ENCODE measurements around the gene ABCD2. TPM values are rescaled to one million over a fixed set of nuclear protein-coding genes. Genes with fewer than 3 reads are reported as not detected.
A peak's percentile ranks its signal among the peaks of the same experiment; 100 is the strongest.

Gene ABCD2
- total and polyA plus RNA-seq, 5 donors from 2014 or later = 6.4 to 11.9 (median 8.8) TPM

- H3K36me3 Mint-ChIP-seq = peaks cover 26% of the 10 kb centered on the region
- peaks cover 34 to 57% (median 50%) of the 10 kb centered on the region in 4 donors for H3K4me1 Mint-ChIP-seq
- peaks cover 0 to 2% (median 0%) of the 10 kb centered on the region in 7 donors for H3K9me3 Mint-ChIP-seq
- Histone ChIP-seq H3K27me3 (ENCODE audit: control insufficient read depth, insufficient read depth, low read length) (no peaks in the 10 kb centered on the region), H3K36me3 (ENCODE audit: control insufficient read depth, insufficient read depth, low read length) (peaks cover 15% of the 10 kb centered on the region), H3K4me1 (ENCODE audit: control insufficient read depth, insufficient read depth, low read length, poor library complexity, severe bottlenecking) (peaks cover 52% of the 10 kb centered on the region), H3K4me3 (ENCODE audit: low read depth, low read length) (peak overlapping the region; percentile 99), H3K27ac (ENCODE audit: insufficient read depth, low read length, poor library complexity, severe bottlenecking) (no peak overlapping the region), H3K9me3 (ENCODE audit: control insufficient read depth in 2 of 2, low read length in 2 of 2) (no peaks in the 10 kb centered on the region)
- no peak for DNase-seq
- ATAC-seq (ENCODE audit: low read depth in 2 of 2) = no peak
- H3K4me3 Mint-ChIP-seq = peak overlapping the region; percentile 45 to 92 (median 84)
- H3K27me3 Mint-ChIP-seq = no peaks in the 10 kb centered on the region
- H3K27ac Mint-ChIP-seq = peak overlapping the region; percentile 61 to 82 (median 74)
These were observed 6.1 kb downstream of the ABCD2 start for GRCh38 chr12:39613525-39613924.

GRCh38 chr12:39612250-39612649, 7.4 kb downstream of the ABCD2 start:
- H3K4me1 ChIP-seq (ENCODE audit: control insufficient read depth, insufficient read depth, low read length, poor library complexity, severe bottlenecking) = peaks cover 45% of the 10 kb centered on the region
- ATAC-seq (ENCODE audit: low read depth in 2 of 2) = peak in 1 of 2 donors; percentile 34
- no peaks in the 10 kb centered on the region for H3K27me3 Mint-ChIP-seq
- no peak for DNase-seq
- H3K4me3 ChIP-seq (ENCODE audit: low read depth, low read length) = peak overlapping the region; percentile 59
- peak overlapping the region in 1 of 3 donors; percentile 60 for H3K27ac Mint-ChIP-seq
- H3K4me1 Mint-ChIP-seq = peaks cover 34 to 60% (median 52%) of the 10 kb centered on the region in 4 donors
- H3K36me3 ChIP-seq (ENCODE audit: control insufficient read depth, insufficient read depth, low read length) = peaks cover 17% of the 10 kb centered on the region
- peaks cover 33% of the 10 kb centered on the region for H3K36me3 Mint-ChIP-seq
- H3K27ac ChIP-seq (ENCODE audit: insufficient read depth, low read length, poor library complexity, severe bottlenecking) = no peak overlapping the region
- H3K9me3 ChIP-seq (ENCODE audit: control insufficient read depth in 2 of 2, low read length in 2 of 2) = no peaks in the 10 kb centered on the region
- peak overlapping the region in 3 of 4 donors; percentile 11 to 55 (median 50) for H3K4me3 Mint-ChIP-seq
- peaks cover 0 to 2% (median 0%) of the 10 kb centered on the region in 7 donors for H3K9me3 Mint-ChIP-seq
- H3K27me3 ChIP-seq (ENCODE audit: control insufficient read depth, insufficient read depth, low read length) = no peaks in the 10 kb centered on the region

GRCh38 chr12:39611818-39612217, 7.8 kb downstream of the ABCD2 start:
- peak overlapping the region; percentile 59 for H3K4me3 ChIP-seq (ENCODE audit: low read depth, low read length)
- Mint-ChIP-seq H3K27ac (peak overlapping the region in 2 of 3 donors; percentile 29 to 60), H3K4me1 (peaks cover 34 to 64% (median 54%) of the 10 kb centered on the region in 4 donors), H3K9me3 (peaks cover 0 to 2% (median 0%) of the 10 kb centered on the region in 7 donors), H3K4me3 (peak overlapping the region in 2 of 4 donors; percentile 15 to 55), H3K36me3 (peaks cover 37% of the 10 kb centered on the region), H3K27me3 (no peaks in the 10 kb centered on the region)
- no peaks in the 10 kb centered on the region for H3K9me3 ChIP-seq (ENCODE audit: control insufficient read depth in 2 of 2, low read length in 2 of 2)
- no peak for DNase-seq
- no peak overlapping the region for H3K27ac ChIP-seq (ENCODE audit: insufficient read depth, low read length, poor library complexity, severe bottlenecking)
- peaks cover 41% of the 10 kb centered on the region for H3K4me1 ChIP-seq (ENCODE audit: control insufficient read depth, insufficient read depth, low read length, poor library complexity, severe bottlenecking)
- peaks cover 21% of the 10 kb centered on the region for H3K36me3 ChIP-seq (ENCODE audit: control insufficient read depth, insufficient read depth, low read length)
- no peaks in the 10 kb centered on the region for H3K27me3 ChIP-seq (ENCODE audit: control insufficient read depth, insufficient read depth, low read length)
- ATAC-seq (ENCODE audit: low read depth in 2 of 2) = no peak

GRCh38 chr12:39610436-39611025, 9.1 kb downstream of the ABCD2 start:
- Mint-ChIP-seq H3K4me3 (peak overlapping the region in 3 of 4 donors; percentile 1 to 43 (median 4)), H3K27me3 (no peaks in the 10 kb centered on the region), H3K27ac (peak overlapping the region in 1 of 3 donors; percentile 22), H3K36me3 (peaks cover 40% of the 10 kb centered on the region), H3K9me3 (peaks cover 0 to 2% (median 0%) of the 10 kb centered on the region in 7 donors), H3K4me1 (peaks cover 40 to 74% (median 57%) of the 10 kb centered on the region in 4 donors)
- H3K4me3 ChIP-seq (ENCODE audit: low read depth, low read length) = no peak overlapping the region
- H3K9me3 ChIP-seq (ENCODE audit: control insufficient read depth in 2 of 2, low read length in 2 of 2) = no peaks in the 10 kb centered on the region
- H3K4me1 ChIP-seq (ENCODE audit: control insufficient read depth, insufficient read depth, low read length, poor library complexity, severe bottlenecking) = peaks cover 30% of the 10 kb centered on the region
- ATAC-seq (ENCODE audit: low read depth in 2 of 2) = no peak
- H3K27ac ChIP-seq (ENCODE audit: insufficient read depth, low read length, poor library complexity, severe bottlenecking) = no peak overlapping the region
- DNase-seq = no peak
- no peaks in the 10 kb centered on the region for H3K27me3 ChIP-seq (ENCODE audit: control insufficient read depth, insufficient read depth, low read length)
- H3K36me3 ChIP-seq (ENCODE audit: control insufficient read depth, insufficient read depth, low read length) = peaks cover 29% of the 10 kb centered on the region

- peaks cover 50% of the 10 kb centered on the region for H3K36me3 ChIP-seq (ENCODE audit: control insufficient read depth, insufficient read depth, low read length)
These were observed 12.7 kb downstream of the ABCD2 start for GRCh38 chr12:39606712-39607423.

GRCh38 chr12:39605996-39606395, 13.6 kb downstream of the ABCD2 start:
- ATAC-seq (ENCODE audit: low read depth in 2 of 2) = no peak
- Histone ChIP-seq H3K4me1 (ENCODE audit: control insufficient read depth, insufficient read depth, low read length, poor library complexity, severe bottlenecking) (peaks cover 10% of the 10 kb centered on the region), H3K4me3 (ENCODE audit: low read depth, low read length) (no peak overlapping the region), H3K27ac (ENCODE audit: insufficient read depth, low read length, poor library complexity, severe bottlenecking) (no peak overlapping the region), H3K9me3 (ENCODE audit: control insufficient read depth in 2 of 2, low read length in 2 of 2) (no peaks in the 10 kb centered on the region), H3K27me3 (ENCODE audit: control insufficient read depth, insufficient read depth, low read length) (no peaks in the 10 kb centered on the region), H3K36me3 (ENCODE audit: control insufficient read depth, insufficient read depth, low read length) (peaks cover 55% of the 10 kb centered on the region)
- Mint-ChIP-seq H3K4me1 (peaks cover 28 to 50% (median 34%) of the 10 kb centered on the region in 4 donors), H3K4me3 (no peak overlapping the region), H3K27me3 (no peaks in the 10 kb centered on the region), H3K9me3 (no peaks in the 10 kb centered on the region), H3K36me3 (peaks cover 36% of the 10 kb centered on the region), H3K27ac (no peak overlapping the region)
- no peak for DNase-seq

More at GRCh38 chr12:39606712-39607423, 12.7 kb downstream of the ABCD2 start:
- H3K27ac ChIP-seq (ENCODE audit: insufficient read depth, low read length, poor library complexity, severe bottlenecking) = no peak overlapping the region
- ATAC-seq (ENCODE audit: low read depth in 2 of 2) = no peak
- no peak for DNase-seq
- H3K9me3 ChIP-seq (ENCODE audit: control insufficient read depth in 2 of 2, low read length in 2 of 2) = no peaks in the 10 kb centered on the region
- no peaks in the 10 kb centered on the region for H3K27me3 Mint-ChIP-seq
- peaks cover 44% of the 10 kb centered on the region for H3K36me3 Mint-ChIP-seq
- no peaks in the 10 kb centered on the region for H3K27me3 ChIP-seq (ENCODE audit: control insufficient read depth, insufficient read depth, low read length)
- no peak overlapping the region for H3K4me3 Mint-ChIP-seq
- no peaks in the 10 kb centered on the region for H3K9me3 Mint-ChIP-seq
- no peak overlapping the region for H3K4me3 ChIP-seq (ENCODE audit: low read depth, low read length)
- peaks cover 17% of the 10 kb centered on the region for H3K4me1 ChIP-seq (ENCODE audit: control insufficient read depth, insufficient read depth, low read length, poor library complexity, severe bottlenecking)
- peak overlapping the region in 2 of 3 donors; percentile 8 to 50 for H3K27ac Mint-ChIP-seq
- peaks cover 29 to 55% (median 39%) of the 10 kb centered on the region in 4 donors for H3K4me1 Mint-ChIP-seq

GRCh38 chr12:39605501-39605900, 14.1 kb downstream of the ABCD2 start:
- Mint-ChIP-seq H3K9me3 (no peaks in the 10 kb centered on the region), H3K4me3 (no peak overlapping the region), H3K27ac (peak overlapping the region in 1 of 3 donors; percentile 14), H3K36me3 (peaks cover 33% of the 10 kb centered on the region), H3K27me3 (no peaks in the 10 kb centered on the region), H3K4me1 (peaks cover 23 to 45% (median 30%) of the 10 kb centered on the region in 4 donors)
- H3K4me3 ChIP-seq (ENCODE audit: low read depth, low read length) = no peak overlapping the region
- peaks cover 58% of the 10 kb centered on the region for H3K36me3 ChIP-seq (ENCODE audit: control insufficient read depth, insufficient read depth, low read length)
- peak; percentile 60 to 62 for ATAC-seq (ENCODE audit: low read depth in 2 of 2)
- no peaks in the 10 kb centered on the region for H3K9me3 ChIP-seq (ENCODE audit: control insufficient read depth in 2 of 2, low read length in 2 of 2)
- no peak for DNase-seq
- no peak overlapping the region for H3K27ac ChIP-seq (ENCODE audit: insufficient read depth, low read length, poor library complexity, severe bottlenecking)
- H3K27me3 ChIP-seq (ENCODE audit: control insufficient read depth, insufficient read depth, low read length) = no peaks in the 10 kb centered on the region
- peaks cover 5% of the 10 kb centered on the region for H3K4me1 ChIP-seq (ENCODE audit: control insufficient read depth, insufficient read depth, low read length, poor library complexity, severe bottlenecking)

Data from CD4-positive, CD25-positive, alpha-beta regulatory T cell (primary cell).